D341Med (cell line): ENCODE results near the gene PROCA1.
A peak's percentile ranks its signal among the peaks of the same experiment; 100 is the strongest.
"Not testable (repeated sequence)": the region's sequence is repeated elsewhere in the genome, so short reads cannot be mapped to it uniquely, and the experiment has no call there.

Experiments used
- DNase-seq: peaks from one replicate; pipeline ENCODE4 v3.0.0; 2012; ENCODE audit warnings: low spot score

The PROCA1 gene

DNA sequence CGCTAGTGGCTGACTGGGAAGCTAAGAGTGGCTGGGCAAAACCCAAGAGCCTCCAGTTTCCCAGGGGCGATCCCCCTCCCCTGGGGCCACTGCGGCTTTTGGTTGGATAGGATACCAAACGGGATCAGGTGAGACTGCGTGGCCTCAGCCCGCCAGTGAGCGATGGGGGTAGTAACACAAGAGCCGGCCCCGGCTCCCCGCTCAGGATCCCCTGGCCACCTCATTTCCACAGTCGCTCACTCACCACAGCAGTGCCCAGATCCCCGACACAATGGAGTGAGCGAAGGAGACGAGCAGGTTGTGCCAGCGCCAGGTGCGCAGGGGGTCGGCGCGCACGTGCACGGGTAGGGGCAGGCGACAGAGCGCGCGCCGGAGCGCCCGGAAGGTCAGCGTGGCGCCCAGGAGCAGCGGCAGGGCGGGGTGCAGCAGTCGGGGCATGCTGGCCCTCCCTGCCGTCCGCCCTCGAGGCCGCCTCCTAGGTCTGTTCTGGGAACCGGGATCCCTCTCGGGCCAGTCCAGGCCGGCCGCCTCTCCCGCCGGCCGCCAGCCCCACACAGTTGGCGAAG lies 14.1 kb upstream of the PROCA1 start:
- peak; percentile 83 for DNase-seq

DNA sequence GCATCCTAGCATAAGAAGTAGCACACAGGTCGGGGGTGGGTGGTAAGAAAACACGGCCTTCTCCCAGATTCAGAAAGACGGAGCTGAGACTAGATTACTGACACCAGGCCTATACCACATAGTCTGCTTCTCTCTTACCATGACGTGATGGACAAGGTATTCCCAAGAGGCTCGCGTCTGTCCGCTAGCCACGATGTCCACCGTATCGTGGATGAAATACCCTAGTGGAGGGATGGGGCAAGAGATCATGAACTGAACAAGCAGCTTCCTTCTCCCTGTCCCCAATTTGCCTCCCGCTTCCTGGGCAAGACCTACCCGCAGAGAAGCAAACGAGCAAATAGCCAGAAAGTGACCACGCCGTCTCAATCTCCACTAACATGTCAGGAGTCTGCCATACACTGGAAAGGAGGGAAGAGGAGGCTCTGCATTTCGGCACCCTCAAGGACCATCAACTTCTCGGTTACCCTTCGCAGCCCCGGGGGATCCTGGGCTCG lies 13.5 kb upstream of the PROCA1 start:
- DNase-seq: no peak

DNA sequence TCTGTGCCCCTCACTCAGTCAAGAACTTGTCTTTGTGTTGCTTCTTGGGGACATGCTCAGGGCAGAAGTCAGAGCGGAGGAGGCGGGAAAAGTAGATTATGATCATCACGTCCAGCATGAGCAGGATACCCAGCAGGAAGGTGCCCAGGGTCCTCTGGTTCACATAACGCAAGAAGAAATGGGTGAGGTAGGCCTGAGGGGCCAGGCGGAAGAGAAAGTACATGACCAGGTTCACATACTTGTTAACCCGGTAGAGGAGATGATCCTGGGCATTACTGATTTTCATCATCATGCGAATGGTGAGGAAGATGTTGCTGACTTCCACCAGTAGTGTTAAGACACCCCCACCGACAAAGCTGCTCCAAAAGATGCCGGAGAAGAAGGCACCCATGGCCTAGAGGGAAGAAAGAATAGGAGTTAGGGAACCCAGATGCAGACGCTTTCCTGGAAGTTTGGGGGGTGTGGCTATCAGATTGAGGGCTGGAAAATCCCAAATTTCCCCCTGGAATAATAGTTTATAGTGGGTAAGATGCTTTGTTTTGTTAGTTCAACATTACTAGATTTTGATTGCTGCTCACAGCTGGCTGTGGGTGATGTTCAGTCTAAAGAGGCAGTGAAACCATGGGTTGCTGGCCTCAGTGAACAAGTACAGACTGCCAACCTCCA lies 12.9 kb upstream of the PROCA1 start:
- DNase-seq: peak; percentile 8

DNA sequence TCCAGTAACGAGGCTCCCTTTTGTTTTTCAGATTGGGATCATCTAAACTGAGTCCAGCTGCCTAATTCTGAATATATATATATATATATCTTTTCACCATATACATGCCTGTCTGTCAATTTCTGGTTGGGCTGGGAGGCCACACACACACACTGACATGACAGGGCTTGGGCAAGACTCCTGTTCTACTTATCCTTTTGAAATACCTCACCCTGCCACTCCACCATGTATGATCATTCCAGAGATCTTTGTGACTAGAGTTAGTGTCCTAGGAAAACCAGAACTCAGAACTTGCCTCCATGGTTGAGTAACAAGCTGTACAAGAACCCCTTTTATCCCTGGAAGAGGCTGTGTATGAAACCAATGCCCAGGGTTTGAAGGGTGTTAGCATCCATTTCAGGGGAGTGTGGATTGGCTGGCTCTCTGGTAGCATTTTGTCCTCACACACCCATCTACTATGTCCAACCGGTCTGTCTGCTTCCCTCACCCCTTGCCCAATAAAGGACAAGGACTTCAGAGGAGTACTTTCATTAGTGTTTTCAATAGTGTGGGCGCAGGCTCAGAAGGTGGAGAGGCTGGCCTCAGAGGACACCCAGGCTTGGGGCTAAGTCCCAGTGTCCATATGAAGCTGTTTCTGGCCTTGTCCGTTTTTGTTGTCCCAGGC lies 12.3 kb upstream of the PROCA1 start:
- not testable (repeated sequence) for DNase-seq

DNA sequence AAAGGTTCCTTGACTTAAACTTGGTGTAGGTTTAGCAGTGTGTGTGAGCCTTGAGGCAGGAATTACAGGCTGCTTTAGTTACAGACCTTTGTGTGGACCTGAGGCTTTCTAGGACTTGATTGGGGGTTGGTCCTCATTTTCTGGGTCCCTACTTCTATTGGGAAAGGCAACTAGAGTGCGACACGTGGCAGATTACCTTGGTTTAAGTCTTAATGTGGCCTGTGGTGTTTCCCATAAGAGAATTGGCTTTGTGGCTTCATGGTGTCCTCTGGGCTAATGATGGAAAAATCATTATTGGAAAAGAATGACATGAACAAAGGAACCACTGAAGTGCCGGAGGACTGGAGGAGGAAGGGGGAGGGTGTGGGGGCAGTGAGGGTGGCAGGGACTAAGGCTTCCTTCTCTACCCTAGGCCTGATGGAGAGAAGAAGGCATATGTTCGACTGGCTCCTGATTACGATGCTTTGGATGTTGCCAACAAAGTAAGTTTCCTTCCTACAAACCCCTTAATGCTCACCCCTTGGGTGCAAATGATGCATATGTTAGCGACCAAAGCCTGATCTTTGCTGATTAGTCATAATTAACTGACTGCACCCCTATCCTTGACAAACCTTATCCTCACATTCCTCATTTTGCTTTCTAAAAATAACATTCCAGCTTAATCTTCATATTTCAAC lies 11.6 kb upstream of the PROCA1 start:
- no peak for DNase-seq

DNA sequence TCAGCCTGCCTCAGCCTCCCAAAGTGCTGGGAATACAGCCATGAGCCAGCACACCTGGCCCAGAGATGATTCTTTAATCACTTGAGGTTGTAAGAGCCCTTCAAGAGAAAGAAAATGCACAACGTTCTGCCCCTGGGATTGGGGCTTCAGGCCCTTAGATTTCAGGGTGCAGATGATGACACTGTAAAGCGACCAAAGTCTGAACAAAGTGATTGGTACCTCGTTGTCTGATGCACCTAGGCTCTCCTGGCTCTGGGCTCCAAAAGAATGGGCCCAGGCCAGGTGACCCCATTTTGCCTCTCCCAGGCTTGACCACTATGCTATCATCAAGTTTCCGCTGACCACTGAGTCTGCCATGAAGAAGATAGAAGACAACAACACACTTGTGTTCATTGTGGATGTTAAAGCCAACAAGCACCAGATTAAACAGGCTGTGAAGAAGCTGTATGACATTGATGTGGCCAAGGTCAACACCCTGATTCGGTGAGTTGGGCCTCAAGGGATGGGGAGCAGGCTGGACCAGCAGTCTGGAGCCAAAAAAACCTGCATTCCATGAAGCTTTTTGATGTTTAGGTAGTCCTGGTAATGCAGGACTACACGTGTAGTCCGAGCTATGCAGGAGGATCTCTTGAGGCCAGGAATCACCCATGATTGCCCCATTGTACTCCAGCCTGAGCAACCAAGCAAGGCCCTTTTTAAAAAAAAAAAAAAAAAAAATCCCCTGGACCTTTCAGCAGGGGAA lies 10.9 kb upstream of the PROCA1 start:
- DNase-seq: no peak

DNA sequence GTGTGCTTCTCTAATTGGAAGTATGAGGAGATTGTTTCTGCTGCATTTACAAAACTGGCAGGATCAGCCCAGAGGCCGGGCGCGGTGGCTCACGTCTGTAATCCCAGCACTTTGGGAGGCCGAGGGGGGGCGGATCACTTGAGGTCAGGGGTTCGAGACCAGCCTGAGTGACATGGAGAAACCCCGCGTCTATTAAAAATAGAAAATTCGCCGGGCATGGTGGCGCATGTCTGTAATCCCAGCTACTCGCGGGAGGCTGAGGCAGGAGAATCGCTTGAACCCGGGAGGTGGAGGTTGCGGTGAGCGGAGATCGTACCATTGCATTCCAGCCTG lies 9.3 kb upstream of the PROCA1 start:
- not testable (repeated sequence) for DNase-seq

DNA sequence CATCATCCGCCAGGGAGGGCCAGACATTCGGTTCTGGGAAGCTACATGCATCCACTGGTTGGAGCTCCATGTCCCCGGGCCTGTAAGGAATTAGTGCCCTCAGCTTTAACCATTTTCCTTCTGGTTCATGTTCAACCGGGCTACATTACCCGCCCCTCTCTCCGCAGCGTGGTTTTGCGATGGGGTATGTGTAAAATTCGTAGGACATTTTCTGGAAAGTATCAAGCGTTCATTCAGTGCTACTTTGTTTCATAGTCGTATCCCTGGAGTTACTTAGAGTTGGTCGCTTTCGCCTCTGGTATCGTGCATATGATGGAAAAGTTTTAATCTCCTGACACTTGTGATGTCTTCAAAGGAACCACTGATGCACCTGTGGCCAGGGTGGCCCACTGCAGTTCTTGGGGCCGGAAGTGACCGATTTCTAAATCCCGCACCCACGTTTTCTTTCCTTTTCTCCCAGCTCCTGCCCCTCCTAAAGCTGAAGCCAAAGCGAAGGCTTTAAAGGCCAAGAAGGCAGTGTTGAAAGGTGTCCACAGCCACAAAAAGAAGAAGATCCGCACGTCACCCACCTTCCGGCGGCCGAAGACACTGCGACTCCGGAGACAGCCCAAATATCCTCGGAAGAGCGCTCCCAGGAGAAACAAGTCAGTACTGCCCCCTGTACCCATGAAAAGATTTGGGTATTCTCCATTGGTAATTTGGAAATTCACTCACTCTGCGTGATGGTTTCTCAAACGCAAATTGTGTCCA lies 8.7 kb upstream of the PROCA1 start:
- DNase-seq: no peak

DNA sequence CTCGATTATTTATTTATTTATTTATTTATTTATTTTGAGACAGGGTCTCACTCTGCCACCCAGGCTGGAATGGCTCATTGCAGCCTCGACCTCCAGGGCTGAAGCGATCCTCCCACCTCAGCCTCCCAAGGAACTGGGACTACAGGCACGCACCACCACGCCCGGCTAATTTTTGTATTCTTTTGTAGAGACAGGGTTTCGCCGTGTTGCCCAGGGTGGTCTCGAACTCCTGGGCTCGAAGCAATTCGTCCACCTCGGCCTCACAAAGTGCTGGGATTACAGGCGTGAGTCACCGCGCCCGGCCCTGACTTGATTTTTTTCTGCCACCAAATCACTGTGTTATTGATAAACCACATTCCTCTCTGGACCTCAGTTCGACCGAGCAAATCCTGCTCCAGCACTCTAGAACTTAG lies 7.3 kb upstream of the PROCA1 start:
- no peak for DNase-seq

DNA sequence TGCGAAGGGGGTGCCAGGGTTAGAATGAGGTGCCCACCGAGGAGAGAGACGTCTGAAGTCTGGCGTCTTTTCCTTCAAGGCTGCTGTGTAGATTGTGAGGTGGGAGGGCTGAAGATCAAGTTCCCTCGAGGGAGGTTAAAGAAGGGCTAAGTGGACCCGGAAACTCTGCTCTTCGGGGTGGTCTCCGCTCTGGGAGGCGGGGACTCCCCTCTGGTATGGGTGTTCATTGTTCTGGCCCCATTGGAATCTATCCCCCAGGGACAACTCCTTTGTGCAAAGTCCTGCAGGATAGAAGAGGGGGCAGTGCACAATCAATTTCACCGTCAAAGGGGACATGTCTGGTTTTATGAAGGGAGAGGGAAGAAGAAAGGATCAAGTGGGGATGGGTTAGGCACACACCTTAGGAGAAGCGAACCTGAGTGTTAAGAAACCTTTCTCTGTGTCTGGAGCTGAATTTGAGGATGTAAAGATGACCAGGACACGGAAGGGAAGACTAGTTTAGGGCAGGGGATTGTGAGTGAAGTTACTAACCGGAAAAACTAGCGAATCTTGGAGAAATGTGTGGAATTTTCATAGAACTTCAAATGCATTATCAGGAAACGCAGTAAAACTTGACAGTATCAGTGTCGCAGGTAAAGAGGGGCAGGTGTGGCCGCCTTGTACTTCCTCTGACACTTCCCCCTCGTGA lies 6.8 kb upstream of the PROCA1 start:
- DNase-seq: peak; percentile 30

DNA sequence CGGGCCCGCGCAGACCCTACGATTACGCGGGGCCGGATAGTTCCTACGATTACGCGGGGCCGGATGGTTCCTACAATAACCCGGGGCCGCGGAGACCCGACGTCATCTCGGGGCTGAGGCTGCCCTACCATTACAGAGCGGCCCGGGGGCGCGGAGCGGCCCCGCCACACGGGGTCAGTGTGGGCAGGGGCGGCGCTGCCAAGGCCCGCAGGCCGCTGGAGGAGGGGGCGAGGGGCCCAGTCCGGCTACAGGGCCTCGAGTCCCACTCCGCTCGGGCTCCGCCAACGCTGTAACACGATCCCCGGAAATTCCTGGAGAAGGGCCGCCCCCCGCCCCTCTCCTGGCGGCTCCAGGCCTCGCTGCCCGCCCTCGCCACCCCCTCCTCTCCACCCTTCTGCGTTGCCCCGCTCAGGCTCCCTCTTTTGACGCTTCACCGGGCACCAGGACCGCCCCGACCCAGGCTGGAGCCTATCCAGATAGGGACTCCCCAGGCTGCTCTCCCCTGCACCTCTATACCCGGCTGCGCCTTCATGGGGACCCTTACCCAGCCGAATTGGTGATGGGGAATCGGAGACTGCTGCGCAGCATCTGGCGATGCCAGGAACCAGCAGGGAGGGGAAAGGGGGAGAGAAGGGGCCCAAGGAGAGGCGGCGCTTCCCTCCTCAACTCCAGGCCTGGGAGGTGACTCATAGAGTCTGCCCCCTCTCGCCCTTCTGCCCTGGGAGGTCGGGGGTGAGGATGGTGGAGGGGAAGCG lies 6.1 kb upstream of the PROCA1 start, which contains the start of gene RAB34:
RAB34 (minus strand) TSS at position 291 of the 755 bp plus-strand sequence. CDS start 602 bp downstream, outside the sequence.
- DNase-seq: peak; percentile 34

DNA sequence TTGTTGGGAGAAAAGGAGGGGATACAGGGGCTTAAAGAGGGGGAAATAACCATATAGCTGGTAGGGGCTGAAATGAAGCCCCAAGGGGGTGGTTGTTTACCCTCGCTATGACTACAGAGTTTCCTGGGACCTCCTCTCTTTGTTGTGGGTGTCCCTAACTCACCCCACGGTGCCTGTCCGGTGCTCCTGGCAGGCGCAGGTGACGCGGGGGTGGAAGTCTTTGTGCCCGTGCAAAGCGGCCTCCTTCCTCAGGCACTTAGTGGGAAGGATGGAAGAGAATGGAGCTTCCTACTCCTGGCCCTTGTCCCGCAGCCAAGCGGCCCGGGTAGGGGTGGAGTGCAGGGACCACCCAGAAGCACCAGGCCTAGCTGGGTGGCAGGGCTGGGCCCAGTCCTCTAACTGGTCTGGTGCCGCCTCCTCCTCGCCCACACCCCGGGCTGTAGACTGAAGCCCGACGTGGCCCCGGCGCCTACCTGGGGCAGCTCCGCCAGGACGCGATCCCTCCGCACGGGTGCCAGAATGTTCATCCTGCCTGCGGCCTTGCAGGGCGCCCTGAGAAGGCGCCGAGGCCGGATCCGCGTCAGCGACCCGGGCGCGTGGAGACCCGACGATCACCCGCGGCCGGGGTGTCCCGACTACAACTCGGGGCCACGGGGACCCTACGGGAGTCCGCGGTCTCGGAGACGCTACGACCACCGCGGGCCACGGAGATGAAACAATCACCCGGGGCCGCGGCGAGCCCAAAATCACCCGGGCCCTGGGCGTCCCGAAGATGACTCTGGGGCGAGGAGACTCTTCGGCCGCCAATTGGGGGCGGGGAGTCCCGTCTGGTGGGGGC lies 5.3 kb upstream of the PROCA1 start:
- DNase-seq: peak; percentile 22

DNA sequence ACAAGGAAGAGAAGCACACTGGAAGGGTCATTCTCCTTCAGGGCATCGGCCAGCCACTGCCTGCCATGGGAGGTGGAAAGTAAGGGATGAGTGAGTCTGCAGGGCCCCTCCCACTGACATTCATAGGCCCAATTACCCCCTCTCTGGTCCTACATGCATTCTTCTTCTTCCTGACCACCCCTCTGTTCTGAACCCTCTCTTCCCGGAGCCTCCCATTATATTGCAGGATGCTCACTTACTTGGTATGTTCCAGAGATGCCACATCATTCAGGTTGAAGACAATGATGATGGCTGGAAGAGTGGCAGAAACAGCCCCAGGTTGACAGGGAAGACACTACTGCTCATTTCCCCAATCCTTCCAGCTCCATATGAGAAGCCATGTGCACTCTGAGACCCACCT lies 3.5 kb upstream of the PROCA1 start:
- no peak for DNase-seq

DNA sequence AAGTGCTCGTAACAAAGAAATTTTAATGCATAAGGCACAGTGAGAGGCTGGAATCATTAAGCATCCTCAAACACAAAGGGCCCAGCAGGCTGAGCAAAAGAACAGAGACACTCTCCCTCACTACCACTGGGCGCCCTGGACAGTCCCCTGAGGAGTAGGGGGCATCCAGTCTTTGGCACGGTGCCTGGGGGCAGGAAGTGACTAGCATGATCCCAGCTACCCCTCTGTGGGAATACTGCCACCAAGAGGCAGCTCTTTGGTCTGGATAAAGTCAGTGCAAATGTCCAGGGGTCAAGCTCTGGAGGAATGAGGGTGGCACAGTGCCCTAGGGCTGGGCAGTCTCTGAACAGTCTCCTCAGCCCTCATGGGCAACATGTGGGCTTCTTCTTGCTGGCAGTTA lies 2.6 kb upstream of the PROCA1 start:
- DNase-seq: no peak

DNA sequence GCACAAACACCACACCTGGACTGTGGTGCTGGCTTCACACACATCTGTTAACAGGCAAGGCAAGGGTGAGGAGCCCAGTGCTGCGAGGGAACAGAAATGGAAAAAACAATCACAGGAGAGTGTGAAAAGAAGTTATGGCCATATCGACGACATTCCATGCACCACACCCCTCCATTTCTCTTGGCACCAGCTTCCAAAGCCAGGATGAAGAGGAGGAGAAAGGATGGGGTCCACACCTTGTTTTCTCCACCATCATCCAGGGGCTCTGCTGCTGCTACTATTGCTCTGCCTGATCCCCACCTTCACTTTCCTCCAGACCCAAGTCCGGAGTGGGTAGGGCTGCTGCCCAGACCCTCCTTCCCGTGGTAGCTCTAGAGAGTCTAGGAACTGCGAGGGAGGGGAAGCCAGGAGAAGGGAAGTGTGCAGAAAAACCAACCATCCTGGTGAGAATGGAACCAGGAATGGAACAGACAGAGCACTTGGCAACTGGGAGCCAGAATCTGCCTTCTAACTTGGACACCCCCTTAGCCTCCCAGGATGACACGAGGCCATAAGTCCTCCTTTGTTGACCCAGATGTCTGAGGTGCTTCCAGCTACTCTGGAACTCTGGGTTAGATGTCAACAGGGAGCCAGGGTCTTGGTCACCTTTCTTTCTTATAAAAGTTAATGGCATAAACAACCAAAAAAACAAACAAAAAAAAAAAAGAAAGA lies 1.2 kb upstream of the PROCA1 start:
- DNase-seq: no peak

DNA sequence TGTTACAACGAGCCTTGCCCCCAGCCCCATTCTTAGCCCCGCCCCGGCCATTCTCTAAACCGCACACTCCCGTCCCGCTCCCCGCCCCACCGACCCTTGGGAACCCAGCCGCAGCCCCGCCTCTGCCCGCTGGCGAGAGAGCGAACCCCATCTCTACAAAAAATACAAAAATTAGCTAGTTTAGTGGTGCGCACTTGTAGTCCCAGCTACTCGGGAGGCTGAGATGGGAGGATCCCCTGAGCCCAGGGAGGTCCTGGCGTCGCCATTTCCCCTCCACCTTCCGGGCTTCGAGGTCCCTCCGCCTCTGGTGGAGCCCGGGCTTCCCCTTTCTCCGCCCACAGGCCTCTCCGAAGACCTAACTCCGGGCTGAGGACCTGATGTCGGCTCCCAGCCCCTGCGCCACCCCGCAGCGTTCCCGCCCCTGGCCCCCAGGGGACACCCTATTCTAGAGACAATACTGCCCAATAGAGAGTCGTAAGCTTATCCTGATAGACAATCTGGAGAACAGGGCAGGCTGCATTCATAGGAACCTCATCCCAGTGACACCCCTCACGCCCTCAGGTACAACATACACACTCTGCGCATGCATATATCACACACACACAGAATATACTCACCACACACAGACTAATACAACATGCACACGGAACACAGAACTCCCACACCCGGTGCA lies 480 bp upstream of the PROCA1 start:
- DNase-seq: no peak

DNA sequence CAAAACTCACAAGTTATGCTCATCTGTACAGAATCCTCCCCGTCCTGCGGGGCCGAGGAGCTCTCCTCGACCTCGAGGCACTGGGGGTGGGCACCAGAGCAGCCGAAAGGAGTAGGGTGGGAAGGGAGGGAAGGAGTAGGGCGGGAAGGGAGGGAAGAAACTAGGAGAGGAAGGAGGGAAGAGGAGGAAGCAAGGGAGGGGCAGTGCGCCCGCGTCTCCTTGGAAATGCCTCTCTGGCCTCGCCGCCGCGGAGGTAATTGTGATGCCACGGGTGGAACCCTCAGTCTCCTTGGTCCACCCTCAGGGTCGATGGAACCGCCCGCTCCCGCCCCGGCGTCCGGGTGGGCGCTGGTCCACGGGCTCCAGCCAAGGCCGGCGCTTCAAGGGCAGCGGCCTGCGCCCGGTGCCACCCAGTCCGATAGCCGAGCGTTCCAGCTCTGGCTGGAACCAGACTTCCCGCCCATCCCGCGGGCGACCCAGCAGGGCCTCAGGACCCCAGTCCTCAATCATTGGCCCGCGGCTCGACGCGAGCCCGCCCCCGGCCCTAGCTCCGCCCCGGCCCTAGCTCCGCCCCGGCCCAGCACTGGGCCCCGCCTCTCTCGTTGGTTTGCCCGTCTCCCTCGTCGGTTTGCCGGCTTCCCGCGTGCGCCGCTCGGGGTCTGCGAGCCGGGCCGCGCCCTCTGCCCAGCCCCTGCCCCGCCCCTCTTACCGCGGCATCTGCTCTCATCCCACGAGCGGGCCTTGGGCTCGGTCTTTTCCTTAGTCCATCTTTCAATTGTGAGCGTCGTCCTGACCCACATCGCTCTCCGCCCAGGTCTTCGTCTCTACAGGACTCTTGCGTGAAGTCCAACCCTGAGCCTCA lies 596 bp downstream of the PROCA1 start:
- DNase-seq: peak; percentile 100
